Esophagus muscularis mucosa (tissue), 4 donors: ENCODE results near the gene RPL4.

ENCODE experiments used
- CTCF ChIP-seq, 3 experiments: fragments of 200-600 bp in 2 of 3; fragments of 450-650 bp in 1 of 3; sonication (generic) in 2 of 3; IDR thresholded peaks; one replicate each; pipeline ENCODE4 v1.5.1; 2017 to 2019; ENCODE audit warnings: antibody characterized with exemption in 3 of 3, mild to moderate bottlenecking in 2 of 3, moderate library complexity in 1 of 3
- EP300 ChIP-seq: sonication (generic); formaldehyde crosslinking; IDR thresholded peaks from one replicate; pipeline ENCODE4 v1.6.1; 2017; ENCODE audit warnings: antibody characterized with exemption
- POLR2A ChIP-seq: fragments of 450-650 bp; IDR thresholded peaks from one replicate; pipeline ENCODE4 v1.6.1; 2017; ENCODE audit warnings: antibody characterized with exemption, moderate library complexity, mild to moderate bottlenecking, low read depth

DNA sequence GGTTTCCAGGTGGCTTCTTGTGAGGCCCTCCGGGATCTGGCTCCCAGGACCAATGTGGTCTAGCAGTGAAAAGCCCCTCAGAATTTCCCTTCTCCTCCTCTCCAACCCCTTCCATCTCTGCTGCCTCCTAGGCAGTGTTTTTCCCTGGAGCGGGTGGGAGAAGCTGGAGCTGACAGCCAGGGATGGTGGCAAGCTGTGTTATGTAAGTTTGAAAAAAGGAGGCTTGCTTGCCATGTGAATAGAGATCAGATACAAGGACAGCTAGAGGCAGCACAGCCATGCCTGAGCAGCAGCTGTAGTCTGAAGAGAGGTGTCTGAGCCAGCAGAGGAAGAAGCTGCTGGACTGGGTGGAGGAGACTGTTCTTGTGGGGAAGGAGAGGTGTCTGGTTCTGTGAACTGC is 27.6 kb downstream of the RPL4 start:
- TF ChIP-seq POLR2A, result no peak
- no peak for TF ChIP-seq CTCF (IDR thresholded peaks at IDR 0.05)
- TF ChIP-seq EP300, result no peak
